HG02588 (cell line): Measurements from ENCODE around the gene BRCA1.
"Not testable (repeated sequence)": the region's sequence is repeated elsewhere in the genome, so short reads cannot be mapped to it uniquely, and the experiment has no call there.

Experiments used
- ATAC-seq: cut with Tn5 transposase; IDR thresholded peaks from one replicate; pipeline ENCODE4 v1.9.1; 2021; ENCODE audit warnings: mild to moderate bottlenecking, moderate library complexity; ENCODE audit not compliant: unreplicated experiment

The BRCA1 gene

DNA sequence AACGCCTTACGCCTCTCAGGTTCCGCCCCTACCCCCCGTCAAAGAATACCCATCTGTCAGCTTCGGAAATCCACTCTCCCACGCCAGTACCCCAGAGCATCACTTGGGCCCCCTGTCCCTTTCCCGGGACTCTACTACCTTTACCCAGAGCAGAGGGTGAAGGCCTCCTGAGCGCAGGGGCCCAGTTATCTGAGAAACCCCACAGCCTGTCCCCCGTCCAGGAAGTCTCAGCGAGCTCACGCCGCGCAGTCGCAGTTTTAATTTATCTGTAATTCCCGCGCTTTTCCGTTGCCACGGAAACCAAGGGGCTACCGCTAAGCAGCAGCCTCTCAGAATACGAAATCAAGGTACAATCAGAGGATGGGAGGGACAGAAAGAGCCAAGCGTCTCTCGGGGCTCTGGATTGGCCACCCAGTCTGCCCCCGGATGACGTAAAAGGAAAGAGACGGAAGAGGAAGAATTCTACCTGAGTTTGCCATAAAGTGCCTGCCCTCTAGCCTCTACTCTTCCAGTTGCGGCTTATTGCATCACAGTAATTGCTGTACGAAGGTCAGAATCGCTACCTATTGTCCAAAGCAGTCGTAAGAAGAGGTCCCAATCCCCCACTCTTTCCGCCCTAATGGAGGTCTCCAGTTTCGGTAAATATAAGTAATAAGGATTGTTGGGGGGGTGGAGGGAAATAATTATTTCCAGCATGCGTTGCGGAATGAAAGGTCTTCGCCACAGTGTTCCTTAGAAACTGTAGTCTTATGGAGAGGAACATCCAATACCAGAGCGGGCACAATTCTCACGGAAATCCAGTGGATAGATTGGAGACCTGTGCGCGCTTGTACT, at the start of gene BRCA1:
BRCA1 (minus strand) TSS at position 232 of the 834 bp plus-strand sequence. CDS start 1,268 bp downstream, outside the sequence.
- peak; percentile 92 for ATAC-seq

DNA sequence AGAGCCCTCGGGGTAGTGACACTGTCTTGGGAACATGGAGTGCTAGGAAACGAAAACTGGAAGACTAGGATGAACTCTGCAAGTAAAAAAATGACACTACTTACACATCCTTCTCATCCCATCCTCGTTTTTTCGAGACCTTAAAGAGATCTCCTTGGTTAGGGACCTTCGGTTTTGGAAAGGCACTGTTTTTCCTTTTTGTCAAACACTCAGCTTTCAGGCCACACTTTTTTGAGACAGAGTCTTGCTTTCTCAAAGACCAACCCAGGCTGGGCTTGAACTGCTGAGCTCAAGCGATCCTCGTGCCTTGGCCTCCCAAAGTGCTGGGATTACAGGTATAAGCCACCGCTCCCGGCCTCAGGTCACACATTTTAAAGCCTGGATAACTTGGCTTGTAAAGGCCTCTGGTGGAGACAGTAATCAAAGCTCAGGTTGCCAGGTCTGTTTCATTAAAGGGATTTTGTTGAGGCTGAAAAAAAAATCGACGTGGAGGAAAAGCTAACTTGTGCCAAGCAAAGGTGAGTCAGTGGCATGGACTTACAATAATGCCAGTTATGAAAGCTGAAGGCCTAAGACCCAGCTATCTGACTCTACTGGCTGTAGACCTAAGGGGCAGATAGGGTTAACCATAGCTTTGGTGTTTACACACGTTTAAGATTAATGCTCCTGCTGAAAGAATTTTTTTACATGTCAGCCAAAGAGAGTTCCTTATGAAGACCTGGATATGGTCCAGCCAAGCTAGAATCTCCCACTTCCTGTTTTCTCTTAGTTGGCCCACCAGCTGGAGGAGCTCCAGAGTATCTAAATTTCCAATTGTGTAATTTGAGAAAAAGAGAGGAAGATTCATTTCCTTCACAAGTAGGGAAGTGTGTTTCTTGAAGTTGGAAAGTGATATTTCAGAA, 46.7 kb upstream of the BRCA1 start:
- ATAC-seq: no peak

DNA sequence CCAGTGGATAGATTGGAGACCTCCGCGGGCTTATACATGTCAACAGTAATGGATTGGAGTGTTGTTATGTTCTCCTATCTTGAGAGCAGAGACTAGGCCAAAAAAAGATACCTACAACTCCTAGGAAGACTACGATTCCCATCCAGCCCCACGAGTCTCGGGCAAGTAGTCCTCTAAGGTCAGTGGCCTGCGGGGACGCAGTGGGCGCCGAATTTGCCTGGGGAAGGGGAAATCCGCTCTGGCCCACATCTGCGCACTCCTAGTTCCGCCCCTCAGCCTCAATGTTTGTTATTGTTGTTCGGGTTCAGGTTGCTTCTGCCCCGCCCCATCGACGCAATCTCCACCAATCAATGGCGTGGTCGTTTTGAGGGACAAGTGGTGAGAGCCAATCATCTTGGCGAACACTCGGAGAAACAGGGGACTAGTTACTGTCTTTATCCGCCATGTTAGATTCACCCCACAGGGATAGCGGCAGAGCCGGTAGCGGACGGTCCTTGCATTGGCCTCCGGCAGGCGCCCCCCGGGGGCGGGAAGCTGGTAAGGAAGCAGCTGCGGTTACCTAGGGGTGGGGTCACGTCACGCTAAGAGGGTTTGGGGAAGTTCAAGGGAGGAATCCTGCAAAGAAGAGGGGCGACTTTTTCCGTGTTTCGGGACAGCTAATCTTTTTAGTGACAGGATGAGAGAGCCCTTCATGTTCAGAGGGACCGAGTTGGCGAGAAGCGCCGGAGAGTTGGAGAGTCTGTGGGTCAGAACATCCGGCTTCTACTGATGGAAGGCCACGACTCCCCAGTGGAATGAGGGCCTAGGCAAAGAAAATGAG, 45.8 kb upstream of the BRCA1 start, which contains the start of gene NBR1:
NBR1 (plus strand) TSS at position 449 of the 820 bp plus-strand sequence. CDS start 4,586 bp downstream, outside the sequence.
- peak; percentile 78 for ATAC-seq

DNA sequence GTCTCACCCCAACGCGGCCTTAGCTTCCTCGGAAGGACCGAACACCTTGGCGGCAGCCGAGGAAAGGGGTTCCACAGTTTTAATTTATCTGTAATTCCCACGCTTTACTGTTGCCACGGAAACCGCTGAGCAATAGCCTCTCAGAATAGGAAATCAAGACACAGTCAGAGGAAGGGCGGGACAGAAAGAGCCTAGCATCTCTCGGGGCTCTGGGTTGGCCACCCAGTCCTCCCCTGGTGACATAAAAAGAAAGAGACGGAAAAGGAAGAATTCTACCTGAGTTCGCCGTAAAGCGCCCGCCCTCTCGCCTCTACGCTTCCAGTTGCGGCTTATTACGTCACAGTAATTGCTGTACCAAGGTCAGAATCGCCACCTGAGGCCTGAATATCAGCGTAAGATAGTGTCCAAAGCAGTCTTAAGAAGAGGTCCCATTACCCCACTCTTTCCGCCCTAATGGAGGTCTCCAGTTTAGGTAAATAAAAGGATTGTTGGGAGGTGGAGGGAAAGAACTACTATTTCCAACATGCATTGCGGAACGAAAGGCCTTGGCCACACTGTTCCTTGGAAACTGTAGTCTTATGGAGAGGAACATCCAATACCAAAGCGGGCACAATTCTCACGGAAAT, 45.1 kb upstream of the BRCA1 start:
- ATAC-seq: peak; percentile 64

DNA sequence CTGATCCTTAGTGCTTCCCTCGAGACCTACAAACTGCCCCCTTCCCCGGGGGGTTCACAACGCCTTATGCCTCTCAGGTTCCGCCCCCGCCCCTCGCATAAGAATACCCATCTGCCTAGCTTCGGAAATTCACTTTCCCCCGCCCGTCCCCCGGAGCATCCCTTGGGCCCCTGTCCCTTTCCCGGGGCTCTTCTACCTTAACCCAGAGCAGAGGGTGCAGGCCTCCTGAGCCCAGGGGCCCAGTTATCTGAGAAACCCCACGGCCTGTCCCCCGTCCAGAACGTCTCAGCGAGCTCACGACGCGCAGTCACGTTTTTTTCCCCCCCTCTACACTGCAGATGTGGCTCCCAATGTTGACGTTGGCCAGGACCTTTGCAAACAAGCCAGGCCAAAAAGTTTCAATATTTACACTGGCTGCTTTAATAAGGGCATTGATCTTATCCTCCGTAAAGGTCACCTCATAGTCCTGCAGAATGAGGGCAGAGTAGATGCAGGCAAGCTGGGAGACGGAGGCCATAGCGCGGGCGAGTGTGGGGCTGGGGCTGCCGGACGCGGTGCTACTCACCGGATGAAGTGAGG, 44.5 kb upstream of the BRCA1 start:
- peak; percentile 13 for ATAC-seq

DNA sequence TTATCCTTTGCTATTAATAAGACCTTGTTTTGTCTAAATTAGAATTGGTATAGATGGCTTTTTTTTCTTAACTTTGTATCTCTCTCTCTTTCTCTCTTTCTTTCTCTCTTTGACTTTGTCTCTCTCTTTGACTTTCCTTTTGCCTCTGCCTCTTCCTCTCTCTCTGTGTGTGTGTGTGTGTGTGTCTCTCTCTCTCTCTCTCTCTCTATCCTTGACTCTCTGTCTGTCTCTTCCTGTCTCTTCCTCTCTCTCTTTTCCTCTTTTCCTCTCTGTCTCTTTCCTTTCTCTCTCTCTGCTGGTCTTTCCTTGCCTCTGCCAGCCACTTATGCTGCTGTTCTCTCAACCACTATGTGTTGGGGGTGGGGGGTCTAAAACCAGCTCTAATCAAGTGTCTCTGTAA, 40.8 kb upstream of the BRCA1 start:
- not testable (repeated sequence) for ATAC-seq

DNA sequence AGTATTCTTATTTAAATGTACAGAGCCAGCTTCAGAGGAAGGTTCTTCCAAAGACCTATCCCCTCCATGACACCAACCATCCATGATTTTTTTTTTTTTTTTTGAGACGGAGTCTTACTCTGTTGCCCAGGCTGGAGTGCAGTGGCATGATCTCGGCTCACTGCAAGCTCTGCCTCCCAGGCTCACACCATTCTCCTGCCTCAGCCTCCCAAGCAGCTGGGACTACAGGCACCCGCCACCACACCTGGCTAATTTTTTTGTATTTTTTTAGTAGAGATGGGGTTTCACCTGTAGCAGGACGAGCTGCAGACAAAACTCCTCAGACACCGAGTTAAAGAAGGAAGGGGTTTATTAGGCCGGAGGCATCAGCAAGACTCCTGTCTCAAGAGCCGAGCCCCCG, 34.8 kb upstream of the BRCA1 start:
- ATAC-seq: not testable (repeated sequence)

DNA sequence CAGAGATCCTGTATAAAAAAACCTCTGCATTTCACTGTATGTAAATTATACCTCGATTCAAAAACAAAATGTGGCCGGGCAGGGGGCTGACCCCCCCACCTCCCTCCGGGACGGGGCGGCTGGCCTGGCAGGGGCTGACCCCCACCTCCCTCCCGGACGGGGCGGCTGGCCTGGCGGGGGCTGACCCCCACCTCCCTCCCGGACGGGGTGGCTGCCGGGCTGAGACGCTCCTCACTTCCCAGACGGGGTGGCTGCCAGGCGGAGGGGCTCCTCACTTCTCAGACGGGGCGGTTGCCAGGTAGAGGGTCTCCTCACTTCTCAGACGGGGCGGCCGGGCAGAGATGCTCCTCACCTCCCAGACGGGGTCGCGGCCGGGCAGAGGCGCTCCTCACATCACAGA, 34.1 kb upstream of the BRCA1 start:
- not testable (repeated sequence) for ATAC-seq

DNA sequence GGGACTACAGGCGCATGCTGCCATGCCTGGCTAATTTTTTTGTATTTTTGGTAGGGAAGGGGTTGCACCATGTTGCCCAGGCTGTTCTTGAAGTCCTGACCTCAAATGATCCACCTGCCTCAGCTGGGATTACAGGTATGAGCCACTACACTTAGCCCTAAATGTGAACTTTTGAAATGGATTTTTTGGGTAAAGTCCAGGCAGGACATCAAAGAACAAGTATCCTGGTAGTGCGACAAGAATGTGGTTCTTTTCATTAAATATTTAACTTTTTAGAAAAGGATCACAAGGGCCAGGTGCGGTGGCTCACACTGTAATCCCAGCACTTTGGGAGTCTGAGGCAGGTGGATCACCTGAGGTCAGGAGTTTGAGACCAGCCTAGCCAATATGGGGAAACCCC, 30.5 kb upstream of the BRCA1 start:
- ATAC-seq: no peak

DNA sequence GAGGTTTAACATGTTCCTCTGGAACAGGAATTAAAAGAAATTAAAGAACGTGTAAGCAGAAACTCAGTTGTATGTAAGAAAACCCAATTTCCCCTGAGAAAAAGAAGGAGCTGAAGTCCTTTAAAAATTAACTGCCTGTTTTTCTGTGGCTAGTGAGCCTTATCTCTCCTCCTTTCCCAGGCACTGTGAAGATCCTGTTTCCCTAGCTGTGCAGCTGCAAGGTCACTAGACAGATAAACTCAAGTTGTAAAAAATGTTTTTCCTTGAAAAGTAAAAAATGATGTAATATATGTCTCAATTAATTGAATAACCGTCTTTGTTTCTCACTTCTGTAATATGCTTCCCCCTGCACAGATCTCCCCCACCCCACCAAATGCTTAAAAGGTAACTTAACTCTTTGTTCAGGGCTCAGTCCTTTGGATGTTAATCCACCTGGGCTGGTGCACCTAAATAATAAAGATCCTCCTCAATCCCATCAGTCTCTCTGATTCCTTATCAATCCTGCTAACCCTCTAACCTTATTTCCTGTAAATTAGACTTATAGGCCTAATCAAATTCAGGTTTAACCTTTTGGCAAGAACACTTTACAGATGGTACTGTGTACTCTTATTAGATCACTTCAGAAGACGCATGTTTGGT, 28.2 kb upstream of the BRCA1 start:
- ATAC-seq: not testable (repeated sequence)

DNA sequence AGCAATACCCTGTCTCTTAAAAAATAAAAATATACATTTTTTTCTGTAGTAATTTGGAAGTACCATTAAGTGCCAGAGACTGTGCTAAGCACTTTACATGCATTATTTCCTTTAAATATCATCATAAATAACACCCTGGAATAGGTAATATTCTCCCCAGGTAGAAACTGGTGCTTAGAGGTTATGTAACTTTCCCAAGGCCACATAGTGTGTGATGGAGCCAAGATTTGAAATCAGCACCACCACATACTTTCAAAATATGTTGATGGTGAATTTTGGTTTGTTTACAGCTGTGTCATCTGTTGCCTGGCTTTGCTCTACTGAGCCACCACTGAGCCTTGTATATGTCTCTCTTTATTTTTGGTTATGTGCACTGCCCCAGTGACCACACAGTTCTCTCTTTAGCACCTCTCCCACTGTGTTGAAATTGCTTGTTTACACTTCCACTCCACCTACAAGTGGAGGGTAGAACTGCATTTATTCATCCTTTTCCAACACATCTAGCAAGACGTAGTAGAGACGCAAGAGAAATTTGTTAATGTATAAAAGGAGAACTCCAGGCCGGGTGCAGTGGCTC, 26.8 kb upstream of the BRCA1 start:
- no peak for ATAC-seq

DNA sequence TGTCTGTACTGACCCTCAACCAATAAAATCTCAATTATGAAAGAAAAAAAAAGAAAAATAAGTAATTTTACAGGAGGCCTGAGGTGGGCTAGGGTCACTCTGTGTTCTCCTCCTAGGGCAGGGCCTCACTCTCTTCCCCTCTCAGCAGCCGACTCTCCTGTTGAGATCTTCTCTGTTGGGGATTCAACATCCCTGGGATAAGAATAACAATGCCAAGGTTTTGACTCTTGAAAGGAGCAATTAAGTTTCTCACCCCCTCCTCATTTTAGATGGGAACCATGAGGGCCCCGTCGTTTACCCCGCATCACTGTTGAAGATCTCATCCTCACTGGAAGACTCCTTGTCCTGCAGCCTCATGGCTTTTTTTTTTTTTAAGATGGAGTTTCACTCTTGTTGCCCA, 21.5 kb upstream of the BRCA1 start:
- ATAC-seq: no peak

DNA sequence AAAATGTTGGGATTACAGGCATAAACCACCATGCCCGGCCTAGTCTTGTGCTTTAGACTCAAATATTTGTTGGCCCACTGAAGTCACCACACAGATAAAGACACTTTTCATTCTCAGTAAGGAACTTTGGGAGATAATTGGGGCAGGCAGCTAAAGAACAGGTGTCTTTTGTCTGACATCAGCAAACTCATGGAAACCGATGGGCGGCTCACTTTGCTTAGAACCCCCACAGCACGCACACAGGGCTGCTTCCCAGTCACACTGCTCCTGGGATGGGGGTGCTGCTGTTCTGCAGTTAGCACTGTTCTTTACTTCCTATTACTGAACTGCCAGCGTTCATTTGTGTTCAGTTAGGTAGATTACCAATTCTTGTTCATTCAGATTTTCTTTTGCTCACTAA, 18.0 kb upstream of the BRCA1 start:
- no peak for ATAC-seq

DNA sequence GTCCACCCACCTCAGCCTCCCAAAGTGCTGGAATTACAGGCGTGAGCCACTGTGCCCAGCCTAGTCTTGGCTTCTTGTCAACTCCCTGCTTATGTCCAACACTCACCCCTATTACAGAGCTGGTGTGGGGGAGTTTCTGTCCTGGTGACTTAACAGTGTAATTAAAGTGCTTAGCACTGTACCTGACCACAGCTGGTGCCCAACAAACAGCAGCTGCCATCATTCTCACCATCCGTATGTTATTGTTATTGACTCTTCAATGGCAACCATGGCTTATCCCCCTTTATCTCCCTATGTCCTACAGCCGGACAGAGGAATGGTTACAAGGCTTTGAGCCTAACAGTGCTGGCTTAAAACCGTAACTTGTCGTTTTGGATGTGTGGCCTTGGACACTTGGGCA, 17.0 kb upstream of the BRCA1 start:
- ATAC-seq: no peak

DNA sequence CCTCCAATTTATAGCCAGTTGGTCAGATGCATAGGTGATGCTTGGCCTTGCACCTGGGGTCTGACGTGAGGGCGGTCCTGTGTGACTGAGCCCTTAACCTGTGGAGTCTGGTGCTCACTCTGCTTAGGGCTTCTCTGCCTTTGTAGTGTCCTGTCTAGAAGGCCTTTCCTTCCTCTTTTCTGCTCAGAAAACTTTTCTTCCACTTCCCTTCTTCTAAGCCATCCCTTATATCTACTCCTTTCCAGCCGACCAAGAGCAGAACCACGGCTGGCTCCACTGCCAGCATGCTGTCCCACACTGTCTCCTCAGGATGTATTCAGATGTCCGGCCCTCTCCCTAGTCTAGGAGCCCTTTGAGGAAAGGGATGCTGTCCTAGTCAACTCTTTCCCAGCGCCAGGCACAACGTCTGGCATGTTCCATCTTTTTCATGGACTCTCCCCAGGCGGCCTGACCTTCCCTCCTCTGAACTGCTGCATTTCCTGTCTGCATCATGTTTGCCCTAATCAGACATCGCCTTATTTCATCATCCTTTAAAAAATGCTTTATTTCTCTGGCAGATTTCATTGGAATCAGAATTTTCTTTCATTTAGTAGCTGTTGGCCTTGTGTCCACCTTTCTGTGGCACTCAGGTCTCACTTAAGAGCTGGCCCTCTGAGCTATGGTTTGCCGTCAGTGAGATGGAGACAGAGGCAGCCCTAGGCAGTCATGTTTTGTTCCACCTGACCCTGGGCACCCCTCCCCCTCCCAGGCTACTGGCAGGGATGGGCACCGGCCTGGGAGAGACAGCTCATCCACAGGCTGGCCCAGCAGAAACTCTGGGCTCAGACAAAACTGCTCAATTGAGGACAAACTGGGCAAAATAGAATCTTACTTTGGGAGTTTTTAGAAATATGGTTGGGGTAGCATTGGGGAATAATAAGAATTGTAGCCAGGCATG, 15.5 kb upstream of the BRCA1 start:
- no peak for ATAC-seq

DNA sequence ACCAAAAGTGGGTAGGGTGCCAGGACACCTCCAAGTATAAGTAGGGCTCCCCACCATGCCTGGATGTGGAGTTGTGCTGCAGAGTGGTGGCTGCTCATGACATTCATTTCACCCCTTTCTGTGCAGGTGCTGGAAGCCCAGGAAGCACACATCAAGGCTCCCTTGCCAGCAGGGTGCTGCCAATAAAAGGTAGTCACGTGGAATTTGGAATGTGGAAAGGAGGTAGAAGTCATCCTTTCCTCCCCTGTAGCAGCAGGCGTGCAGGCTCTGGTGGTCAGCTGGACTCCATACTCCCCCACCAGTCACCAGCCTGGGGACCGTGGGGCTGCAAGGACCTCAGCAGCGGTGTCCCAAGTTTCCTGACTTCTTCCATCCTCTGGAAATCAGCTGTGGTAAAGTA, 13.4 kb upstream of the BRCA1 start:
- ATAC-seq: not testable (repeated sequence)

DNA sequence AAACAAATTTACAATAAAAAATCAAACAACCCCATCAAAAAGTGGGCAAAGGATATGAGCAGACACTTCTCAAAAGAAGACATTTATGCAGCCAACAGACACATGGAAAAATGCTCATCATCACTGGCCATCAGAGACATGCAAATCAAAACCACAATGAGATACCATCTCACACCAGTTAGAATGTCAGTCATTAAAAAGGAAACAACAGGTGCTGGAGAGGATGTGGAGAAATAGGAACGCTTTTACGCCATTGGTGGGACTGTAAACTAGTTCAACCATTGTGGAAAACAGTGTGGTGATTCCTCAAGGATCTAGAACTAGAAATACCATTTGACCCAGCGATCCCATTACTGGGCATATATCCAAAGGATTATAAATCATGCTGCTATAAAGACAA, 11.4 kb upstream of the BRCA1 start:
- not testable (repeated sequence) for ATAC-seq

DNA sequence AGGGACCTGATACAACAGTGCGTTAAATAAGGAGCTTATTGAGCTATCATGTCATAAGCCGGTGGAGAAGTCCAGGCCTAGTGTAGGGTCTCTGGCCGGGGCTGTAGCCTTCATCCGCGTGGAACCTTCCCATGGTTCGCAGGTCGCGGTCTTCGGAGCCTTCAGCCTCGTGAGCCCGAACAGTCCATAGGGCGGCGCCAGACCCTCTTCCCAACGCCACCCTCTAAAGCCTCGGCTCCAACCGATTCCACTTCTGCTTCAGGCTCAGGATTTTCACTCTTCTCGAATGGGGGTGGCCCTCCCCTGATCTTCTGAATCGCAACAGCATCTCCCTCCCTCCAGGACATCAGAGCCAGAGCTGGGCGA, 10.3 kb upstream of the BRCA1 start:
- no peak for ATAC-seq
